ENCODE results near the gene BRK1.
A peak's percentile ranks its signal among the peaks of the same experiment; 100 is the strongest.
"Not testable (repeated sequence)": the region's sequence is repeated elsewhere in the genome, so short reads cannot be mapped to it uniquely, and the experiment has no call there.

Gene BRK1

GRCh38 chr3:10149226-10149625 is 33.8 kb downstream of the BRK1 start:
- DNase-seq = no peak

GRCh38 chr3:10150987-10151386 is 35.5 kb downstream of the BRK1 start:
- DNase-seq = no peak

DNA sequence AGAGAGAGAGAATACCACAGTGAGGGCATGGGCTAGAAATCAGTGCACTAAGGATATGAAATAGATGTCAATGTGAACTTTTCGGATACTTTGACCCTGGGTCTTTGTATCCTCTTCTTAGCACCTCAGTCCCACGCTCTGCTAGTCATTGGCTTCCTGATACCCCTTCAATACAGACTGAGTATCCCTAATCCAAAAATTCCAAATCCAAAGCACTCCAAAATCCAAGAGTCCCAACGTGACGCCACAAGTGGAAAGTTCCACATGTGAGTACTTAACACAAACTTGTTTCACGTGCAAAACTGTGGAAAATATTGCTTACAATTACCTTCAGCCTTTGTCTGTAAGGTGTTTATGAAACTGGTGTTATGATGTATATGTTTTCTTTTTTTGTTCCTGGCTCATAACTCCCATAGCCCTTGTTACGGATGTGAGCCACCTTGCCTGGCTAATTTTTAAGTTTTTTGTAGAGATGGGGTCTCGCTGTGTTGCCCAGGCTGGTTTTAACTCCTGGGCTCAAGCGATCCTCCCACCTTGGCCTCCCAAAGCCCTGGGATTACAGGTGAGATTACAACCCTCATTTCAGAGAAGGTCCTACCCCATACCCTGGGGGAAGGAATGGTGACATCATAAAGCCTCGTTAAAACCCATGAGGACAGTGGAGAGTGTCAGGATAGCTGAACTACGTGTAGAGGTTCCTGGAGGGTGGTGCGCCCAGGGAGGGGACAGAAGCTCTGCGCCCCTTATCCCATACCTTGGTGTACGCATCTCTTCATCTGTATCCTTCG is 39.1 kb downstream of the BRK1 start:
- no peak for DNase-seq

GRCh38 chr3:10155123-10155472 is 39.6 kb downstream of the BRK1 start:
- no peak for DNase-seq

GRCh38 chr3:10155658-10156057 is 40.2 kb downstream of the BRK1 start:
- no peak for DNase-seq

DNA sequence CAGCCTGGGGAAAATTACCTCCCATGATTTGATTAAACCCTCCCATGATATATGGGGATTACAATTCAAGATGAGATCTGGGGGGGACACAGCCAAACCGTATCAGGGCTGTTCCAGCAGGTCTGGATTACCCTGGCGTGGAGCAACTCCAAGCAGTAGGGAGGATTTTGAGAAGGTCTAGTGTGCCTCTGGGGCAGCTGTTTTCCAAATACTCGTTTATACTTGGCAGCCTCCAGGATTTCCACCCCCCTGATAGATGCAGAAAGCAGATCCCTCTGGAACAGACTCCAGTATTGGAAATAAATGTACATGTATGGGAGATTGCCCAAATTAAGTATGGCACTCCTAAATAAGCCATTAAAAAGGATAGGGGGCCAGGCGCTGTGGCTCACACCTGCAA is 41.6 kb downstream of the BRK1 start:
- no peak for DNase-seq

- DNase-seq = not testable (repeated sequence)
Observed at GRCh38 chr3:10158555-10158954, 43.1 kb downstream of the BRK1 start.

- no peak for DNase-seq
Observed at GRCh38 chr3:10160346-10160745, 44.9 kb downstream of the BRK1 start.

DNA sequence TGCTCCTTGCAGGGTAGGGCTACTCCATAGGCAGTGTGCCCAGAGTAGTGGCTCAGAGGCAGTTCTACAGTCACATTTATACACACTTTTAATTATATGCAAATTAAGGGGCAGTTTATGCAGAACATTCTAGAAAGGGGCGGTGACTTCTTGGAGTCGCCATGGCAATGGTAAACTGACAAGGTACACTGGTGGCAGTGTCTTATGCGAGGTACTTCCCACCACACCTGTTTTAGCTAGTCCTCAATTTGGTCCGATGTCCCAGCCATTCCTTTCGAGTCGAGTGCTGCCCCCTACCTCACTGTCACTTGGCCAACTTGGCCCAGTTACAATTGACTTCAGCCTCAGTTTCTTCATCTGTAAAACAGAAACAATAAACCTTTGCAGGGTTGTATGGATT is 45.5 kb downstream of the BRK1 start:
- DNase-seq = no peak

GRCh38 chr3:10162185-10162584 is 46.7 kb downstream of the BRK1 start:
- no peak for DNase-seq

DNA sequence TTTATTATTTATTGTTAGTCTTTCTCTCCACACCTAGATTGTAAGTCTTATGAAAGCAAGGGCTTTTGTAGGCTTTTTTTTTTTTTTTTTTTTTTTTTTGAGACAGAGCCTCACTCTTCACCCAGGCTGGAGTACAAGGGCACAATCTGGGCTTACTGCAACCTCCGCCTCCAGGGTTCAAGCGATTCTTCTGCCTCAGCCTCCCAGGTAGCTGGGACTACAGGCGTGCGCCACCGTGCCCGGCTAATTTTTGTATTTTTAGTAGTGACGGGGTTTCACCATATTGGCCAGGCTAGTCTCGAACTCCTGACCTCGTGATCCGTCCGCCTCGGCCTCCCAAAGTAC is 48.7 kb downstream of the BRK1 start:
- not testable (repeated sequence) for DNase-seq

GRCh38 chr3:10164546-10165393 is 49.3 kb downstream of the BRK1 start, which contains the start of gene IRAK2:
IRAK2 (plus strand) TSS chr3:10164919; CDS start chr3:10164955, 36 bp downstream.
- DNase-seq = peak; percentile 51

- no peak for DNase-seq
Observed at GRCh38 chr3:10166213-10166604, 50.7 kb downstream of the BRK1 start.

DNA sequence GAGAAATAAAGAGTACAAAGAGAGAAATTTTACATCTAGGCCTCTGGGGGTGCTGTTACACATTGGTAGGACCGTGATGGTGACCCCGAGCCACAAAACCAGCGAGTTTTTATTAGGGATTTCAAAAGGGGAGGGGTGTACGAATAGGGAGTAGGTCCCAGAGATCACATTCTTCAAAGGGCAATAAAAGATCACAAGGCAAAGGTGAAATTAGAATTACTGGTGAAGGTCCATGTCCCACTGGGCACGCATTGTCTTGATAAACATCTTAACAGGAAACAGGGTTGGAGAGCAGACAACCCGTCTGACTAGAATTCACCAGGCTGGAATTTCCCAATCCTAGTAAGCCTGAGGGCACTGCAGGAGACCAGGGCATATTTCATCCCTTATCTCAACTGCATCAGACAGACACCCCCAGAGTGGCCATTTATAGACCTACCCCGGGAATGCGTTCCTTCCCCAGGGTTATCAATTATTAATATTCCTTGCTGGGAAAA is 53.6 kb downstream of the BRK1 start:
- DNase-seq = no peak

DNA sequence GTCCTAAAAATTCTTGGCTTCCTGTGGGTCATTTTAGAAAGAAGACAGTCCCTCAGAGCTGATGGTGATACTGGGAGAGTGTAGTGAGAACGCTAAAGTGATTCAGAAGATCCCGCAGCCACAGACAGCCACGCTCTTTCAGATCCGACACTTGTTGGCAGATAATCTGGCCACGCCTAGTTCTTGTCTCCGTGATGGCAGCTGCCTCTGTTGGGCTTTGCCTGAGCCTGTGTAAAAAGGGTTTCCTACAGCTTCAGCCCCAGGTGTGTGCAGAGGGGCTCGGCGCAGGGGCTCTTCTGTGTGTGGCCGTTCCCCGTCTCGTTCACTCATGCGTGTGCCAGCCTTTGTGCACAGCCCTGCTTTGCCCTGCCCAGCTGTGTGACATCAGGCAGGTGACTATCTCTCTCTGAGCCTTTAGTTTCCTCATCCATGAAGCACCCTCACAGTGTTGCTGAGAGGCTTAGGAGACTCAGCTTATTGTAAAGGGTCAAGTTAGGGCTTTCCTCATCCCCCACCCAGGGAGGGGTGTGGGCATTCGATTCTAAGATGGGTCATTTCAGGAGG is 55.5 kb downstream of the BRK1 start:
- no peak for DNase-seq

- DNase-seq = no peak
Observed at GRCh38 chr3:10173095-10173925, 57.8 kb downstream of the BRK1 start.

GRCh38 chr3:10173926-10174435 is 58.5 kb downstream of the BRK1 start:
- DNase-seq = peak; percentile 99

- DNase-seq = not testable (repeated sequence)
Observed at GRCh38 chr3:10175334-10175733, 59.9 kb downstream of the BRK1 start.

DNA sequence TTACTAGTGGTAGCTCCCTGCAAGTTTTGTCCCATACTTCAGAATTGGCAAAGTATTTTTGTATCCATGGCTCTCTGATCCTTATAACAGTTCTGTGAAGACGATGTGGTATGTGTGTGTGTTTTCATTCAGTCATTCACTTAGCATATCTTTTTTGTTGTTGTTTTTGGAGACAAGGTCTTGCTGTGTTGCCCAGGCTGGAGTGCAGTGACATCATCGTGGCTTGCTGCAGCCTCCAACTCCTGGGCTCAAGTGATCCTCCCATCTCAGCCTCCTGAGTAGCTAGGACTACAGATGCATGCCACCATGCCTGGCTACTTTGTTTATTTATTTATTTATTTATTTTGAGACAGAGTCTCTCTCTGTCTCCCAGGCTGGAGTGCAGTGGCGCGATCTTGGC is 60.7 kb downstream of the BRK1 start:
- not testable (repeated sequence) for DNase-seq

Measured in kidney glomerular epithelial cell (primary cell).